Left cardiac atrium (tissue), 4 donors: Measurements from ENCODE around the gene GLP1R. TPM values are rescaled to one million over a fixed set of nuclear protein-coding genes. Genes with fewer than 3 reads are reported as not detected.
"Not testable (repeated sequence)": the region's sequence is repeated elsewhere in the genome, so short reads cannot be mapped to it uniquely, and the experiment has no call there.

Source experiments
- ATAC-seq, 2 donors: fragments of 200-7000 bp; cut with Tn5 transposase; one replicate each; pipeline ENCODE4 v1.9.1; 2020; ENCODE audit warnings: mild to moderate bottlenecking in 2 of 2, moderate library complexity in 2 of 2
- DNase-seq: peaks from one replicate; pipeline ENCODE4 v3.0.0-alpha.2; 2020
- intact Hi-C, 2 donors: fragments of 100-400 bp; cut with DNase I; formaldehyde crosslinking; loops; one replicate each; pipeline versions ENCODE4 v1.14.1 to v1.15.1; 2022 to 2023
- total RNA-seq, 2 donors: library from RNA; stranded (reverse); fragmentation: NEBNext Ultra II Directional; extraction: Animal tissue kit (Norgen Biotek cat#: 25700); gene quantifications; one replicate each; pipeline ENCODE4 v1.2.1, GENCODE V29; 2021
- donor health status: DM: no; HTN: yes; CAD: no.
- donor health status: DM: no; HTN: yes; CAD: no; lungs with severe emphysema.
- donor health status: DM: yes; HTN: yes; CAD: no.
- donor health status: Dilated cardiomyopathy.

GLP1R gene
- total RNA-seq, 2 donors from 2014 or later: 4.3 to 10.3 TPM

DNA sequence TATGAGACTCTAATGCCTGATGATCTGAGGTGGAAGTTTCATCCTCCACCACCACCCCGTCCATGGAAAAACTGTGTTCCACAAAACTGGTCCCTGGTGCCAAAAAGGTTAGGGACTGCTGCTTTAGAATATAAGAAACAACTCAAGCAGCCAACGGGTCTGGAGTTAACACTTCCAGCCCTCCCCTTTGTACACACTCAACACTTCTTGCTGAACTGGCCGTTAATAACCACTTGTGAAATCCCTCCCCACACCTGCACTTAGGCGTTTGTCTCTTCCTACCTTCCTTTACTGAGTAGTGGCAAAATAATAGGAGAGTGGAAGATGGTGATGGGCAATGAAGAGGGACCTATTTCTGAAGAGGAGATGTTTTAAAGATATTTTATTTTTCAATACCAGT, 55.9 kb downstream of the GLP1R start:
- no peak for ATAC-seq
- intact Hi-C loops: loop anchor here (5.0 to 10.0 kb wide), 2 partner anchors 107 to 130 kb away; no protein-coding TSS in a partner anchor
- DNase-seq: no peak

DNA sequence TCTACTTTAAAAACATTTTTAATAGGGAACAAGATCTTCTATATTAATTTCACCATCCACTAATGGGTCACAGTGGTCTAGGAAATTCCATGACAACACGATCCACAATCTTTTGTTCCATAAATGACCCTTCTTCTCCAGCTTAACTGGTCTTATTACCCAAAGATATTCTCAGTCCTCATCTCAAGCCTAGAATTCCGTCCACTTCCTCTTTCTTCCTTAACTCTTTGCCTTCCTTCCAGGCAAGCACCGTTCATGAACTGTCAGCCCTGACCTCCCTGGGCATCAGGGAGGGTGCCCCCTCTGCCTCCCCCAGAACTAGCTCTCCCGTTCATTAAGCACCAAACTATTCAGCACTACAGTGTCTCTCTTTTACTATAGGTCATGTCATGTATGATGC, 58.5 kb downstream of the GLP1R start:
- ATAC-seq: no peak
- intact Hi-C loops: loop anchor here in 1 of 2 donors (10.0 kb wide), 1 partner anchor 132 kb away; no protein-coding TSS in a partner anchor
- no peak for DNase-seq

DNA sequence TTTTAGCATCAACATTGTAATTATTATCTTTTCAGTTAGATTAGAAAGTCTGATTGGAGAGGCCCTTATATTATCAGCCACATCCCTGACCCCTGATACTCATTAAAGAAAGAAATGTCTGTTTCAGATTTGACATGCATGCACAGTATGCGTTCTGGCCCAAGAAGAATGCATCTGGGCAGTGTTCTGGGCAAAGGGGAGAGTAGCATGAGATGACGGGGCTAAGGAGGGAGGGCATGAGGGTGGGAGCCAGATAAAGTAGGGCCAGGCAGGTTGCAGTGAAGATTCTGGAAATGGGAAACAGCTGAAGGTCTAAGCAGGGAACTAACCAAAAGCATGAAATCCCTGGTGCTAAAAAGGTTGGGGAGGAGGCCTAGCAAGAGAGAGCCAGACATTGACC, 59.1 kb downstream of the GLP1R start:
- DNase-seq: no peak
- no peak for ATAC-seq
- intact Hi-C loops: loop anchor here in 1 of 2 donors (10.0 kb wide), 1 partner anchor 133 kb away; no protein-coding TSS in a partner anchor

DNA sequence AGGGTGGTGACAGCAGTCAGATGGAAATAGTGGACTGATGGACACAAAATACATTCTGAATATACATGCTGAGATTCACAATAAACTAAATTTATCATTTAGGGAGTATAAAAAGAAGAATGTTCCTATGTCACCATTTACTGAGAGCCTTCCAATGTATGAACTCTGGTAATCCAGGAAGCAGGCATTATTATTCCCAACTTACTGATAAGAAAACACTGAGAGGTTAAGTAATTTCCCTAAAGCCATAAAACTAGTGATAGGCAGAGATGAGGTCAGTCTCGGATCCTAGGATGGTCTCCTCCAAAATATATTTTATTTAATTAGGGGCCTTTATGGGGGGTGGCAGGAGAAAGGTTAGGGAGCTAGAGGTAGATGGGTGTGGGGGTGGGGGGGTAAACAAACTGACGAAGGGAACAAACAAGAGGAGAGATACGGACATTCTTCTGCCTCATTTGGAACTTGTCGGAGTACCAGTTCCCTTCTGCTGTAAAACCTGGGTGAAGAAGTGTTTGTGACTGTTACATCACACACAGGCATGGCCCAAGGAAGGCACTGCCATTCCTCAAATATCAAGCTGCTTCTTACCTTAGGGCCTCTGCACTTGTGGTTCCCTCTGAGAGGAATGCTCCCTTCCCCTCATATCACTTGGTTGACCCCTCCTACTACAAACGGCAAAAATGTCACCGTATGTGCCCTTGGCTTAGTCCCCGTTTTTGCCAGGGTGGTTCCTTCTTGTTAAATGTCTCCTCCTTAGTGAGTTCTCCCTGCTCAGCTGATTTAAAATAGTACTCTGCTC, 59.7 kb downstream of the GLP1R start:
- no peak for DNase-seq
- no peak for ATAC-seq
- intact Hi-C loops: loop anchor here in 1 of 2 donors (10.0 kb wide), 1 partner anchor 133 kb away; no protein-coding TSS in a partner anchor

DNA sequence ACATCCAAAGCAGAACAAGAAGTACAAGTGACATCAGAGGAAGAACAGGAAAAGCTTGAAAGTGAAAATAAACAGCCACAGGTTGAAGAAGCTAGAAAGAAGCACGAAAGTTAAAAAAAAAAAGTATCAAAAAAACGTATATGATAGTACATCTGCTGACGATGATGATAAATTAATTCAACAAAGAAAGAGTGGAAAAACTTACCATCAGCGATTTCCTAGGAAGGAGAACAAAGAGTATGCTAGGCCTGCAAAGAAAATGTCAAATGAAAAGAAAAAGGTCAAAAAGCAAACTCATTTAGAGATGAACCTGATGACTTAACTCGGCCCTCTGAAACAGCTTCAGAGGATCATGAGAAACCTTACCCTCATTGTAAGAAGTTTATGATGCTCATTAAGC, 62.7 kb downstream of the GLP1R start:
- no peak for ATAC-seq
- DNase-seq: no peak
- intact Hi-C loops: no loop called here

DNA sequence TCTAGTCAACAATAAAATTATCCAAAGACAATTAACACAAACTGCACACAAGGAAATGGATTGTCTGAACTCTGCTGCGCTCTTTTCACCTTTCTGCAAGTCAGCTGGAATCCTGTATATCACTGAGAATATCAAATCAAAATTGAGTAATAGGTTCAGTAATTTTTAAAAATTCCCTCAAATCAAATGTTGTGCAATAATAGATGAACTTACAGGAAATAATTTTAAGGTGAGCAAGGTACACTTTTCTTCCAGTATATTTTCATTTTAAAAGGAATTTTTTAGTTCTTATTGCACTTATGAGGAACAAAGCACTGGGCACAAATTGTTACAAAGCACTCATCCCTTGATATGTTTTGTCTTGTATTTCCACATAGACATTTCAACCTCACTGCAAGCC, 65.2 kb downstream of the GLP1R start:
- intact Hi-C loops: no loop called here
- DNase-seq: no peak
- ATAC-seq: no peak

DNA sequence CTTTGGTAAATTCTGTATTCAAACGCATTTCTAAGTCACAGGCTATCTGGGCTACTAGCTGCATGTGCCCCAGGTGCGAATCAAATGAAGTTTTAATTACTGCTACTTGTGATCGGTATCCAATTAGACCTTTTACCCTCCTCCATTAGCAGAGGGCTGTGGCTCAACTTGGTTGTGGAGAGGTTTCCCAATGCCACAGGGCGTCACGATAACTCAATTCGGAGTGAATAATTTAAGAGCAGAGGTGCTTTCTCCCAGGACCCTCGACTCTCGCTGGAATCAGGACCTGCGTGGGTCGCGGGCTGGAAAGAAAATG, 65.8 kb downstream of the GLP1R start:
- peak in 1 of 2 donors; percentile 18 for ATAC-seq
- no peak for DNase-seq
- intact Hi-C loops: no loop called here

DNA sequence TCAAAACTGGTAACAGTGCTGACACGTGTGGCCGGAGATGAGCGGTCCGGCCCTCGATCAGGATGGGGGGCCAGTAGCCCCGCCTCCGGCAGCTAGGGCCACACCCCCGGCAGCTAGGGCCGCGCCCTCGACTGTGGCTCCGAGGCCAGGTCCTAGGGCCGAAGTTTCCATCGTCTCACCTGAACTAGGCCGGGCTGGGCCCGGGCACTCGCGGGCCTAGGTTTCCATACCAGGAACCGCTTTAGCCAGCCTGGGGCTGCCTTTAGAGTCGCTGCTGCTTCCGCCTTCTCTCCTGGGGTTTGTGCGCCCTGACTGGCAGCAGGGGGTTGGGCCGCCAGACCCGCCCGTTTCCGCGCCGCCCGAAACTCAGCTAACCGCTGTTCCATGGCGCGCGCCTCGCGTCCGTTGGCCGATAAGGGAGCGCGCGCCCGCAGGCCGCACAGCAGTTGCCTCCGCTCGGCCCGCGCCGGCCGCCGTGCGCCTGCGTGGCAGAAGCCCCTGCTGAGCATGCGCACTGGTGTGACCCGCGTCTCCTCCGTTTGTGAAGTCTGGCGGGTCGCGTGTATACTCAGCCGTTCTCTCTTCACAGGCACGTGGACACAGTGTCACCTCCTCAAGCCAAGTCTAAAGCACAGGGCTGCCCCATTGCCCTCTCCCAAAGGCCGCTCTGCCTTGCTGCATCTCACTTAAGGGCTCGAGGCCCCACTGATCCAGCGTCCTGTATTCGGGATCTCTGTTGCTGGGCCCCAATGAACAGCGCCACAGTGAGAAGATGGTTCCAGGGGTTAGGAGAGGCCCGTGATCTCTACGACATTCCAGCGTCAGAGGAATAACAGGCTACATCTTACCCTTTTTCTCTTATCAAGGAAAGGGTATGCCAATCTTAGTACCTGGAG, 66.4 kb downstream of the GLP1R start, which contains the start of gene SAYSD1:
TSS of gene SAYSD1 (minus strand) at position 483 of the 896 bp plus-strand sequence. CDS start at position 386, 97 bp downstream.
- ATAC-seq (peak; percentile 99), DNase-seq (peak; percentile 96)
- intact Hi-C loops: no loop called here

DNA sequence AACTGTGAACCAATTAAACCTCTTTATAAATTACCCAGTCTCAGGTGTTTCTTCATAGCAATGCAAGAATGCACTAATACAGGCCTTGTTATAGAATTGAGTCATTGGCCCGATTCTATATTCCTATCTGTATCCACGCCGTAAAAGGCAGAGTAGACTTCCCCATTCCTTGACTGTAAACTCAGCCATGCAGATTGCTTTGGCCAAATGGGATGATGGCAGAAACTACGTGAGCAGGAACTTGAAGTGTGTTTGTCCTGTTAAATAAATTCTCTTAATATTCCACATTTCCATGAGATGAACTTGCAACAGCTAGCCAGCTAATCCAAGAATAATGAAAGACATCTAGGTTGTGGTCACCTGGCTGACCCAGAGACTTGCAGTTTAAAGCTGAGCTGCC, 70.3 kb downstream of the GLP1R start:
- intact Hi-C loops: no loop called here
- DNase-seq: no peak

DNA sequence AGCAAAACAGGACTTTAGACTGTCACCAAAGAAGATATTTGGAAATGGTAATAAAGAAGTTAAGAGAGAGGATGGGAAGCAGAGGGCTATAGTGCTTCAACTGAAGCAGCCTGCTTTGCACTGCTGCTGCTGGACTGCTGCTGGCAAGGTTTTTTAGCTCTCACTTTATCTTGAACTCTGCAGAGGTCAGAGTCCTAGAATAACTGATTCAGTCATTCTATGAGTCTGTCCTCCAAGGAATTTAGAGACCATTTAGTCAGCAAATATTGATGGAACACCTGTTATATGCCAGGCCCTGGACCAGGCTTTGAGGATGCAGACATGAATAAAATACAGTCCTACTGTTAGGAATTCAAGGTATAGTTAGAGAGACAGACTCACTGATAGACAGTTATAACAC, 75.5 kb downstream of the GLP1R start:
- peak in 1 of 2 donors; percentile 31 for ATAC-seq
- intact Hi-C loops: no loop called here

More for the DNA sequence above, 70.3 kb downstream of the GLP1R start:
- no peak for ATAC-seq

DNA sequence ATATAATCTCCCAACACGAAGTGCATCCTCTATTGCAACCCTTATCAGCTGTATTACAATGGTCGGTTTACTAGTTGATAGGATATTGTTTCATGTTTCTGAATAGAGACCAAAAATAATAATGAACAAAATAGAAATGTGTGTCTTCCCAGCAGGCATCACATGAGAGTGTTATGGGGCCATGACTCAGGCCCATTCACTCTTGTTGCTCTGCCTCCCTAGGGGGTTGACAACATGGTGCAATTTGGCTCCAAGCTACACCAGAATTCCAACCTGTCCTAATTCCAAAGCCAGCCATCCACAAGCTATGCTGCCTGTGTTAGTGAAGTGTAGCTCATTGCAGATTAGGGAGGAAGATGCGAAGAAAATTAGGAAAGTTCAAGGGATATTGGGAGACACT, 79.5 kb downstream of the GLP1R start:
- intact Hi-C loops: no loop called here
- no peak for ATAC-seq
- no peak for DNase-seq

More for the DNA sequence above, 75.5 kb downstream of the GLP1R start:
- no peak for DNase-seq

DNA sequence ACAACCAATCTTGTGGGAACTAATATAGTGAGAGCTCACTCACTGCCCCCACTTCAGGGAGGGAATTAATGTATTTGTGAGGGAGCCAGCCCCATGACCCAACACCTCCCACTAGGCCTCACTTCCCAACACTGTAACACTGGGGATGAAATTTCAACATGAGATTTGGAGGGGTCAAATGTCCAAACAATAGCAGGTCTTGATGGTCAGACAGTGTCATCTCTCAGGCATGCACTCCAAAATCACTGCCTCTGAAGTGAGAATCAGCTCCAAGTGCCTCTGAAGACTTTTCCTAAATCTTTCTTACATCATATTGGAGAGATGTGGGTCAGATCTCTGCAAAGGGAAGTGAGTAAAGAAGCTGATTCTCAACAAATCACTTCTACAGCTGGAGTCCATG, 80.3 kb downstream of the GLP1R start:
- intact Hi-C loops: no loop called here
- ATAC-seq: no peak
- no peak for DNase-seq

DNA sequence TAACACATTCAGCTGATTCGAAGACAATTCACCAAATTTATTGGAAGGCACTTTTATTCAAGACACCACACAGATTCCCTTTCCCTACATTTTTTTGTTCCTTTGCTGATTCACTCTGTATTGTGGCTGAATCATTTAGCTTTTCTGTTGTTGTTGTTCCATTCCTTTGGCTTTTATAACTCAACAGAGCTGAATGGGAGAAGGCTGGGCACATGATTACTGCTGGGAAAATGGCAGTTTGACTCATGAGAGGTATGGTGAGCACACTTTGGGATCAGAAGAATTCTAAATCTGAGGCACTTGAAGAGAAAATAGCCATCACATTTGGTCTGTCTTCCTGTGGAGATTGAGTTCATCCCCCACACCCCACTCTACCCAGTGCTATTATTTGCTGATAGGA, 82.1 kb downstream of the GLP1R start:
- intact Hi-C loops: no loop called here
- DNase-seq (no peak), ATAC-seq (no peak)

DNA sequence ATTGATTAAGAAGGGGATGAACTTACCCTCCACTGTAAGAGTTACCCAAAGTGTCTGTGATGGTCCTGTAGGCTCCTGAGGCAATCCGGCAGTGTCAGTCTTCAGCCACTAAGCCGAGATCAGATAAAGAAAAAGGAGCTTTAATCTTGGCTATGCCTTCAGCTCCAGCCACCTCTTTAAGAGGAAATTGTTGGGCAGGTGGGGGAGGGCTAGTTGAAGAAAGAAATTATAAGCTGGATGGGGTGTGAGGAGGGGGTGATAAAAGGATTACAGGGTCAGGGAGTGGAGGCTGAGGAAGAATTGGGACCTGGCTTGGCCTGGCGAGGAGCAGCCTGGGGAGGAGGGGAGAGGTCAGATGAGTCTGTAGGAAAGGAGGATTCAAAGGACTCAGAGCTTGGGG, 86.2 kb downstream of the GLP1R start:
- DNase-seq, intact Hi-C loops, ATAC-seq: not testable (repeated sequence)

DNA sequence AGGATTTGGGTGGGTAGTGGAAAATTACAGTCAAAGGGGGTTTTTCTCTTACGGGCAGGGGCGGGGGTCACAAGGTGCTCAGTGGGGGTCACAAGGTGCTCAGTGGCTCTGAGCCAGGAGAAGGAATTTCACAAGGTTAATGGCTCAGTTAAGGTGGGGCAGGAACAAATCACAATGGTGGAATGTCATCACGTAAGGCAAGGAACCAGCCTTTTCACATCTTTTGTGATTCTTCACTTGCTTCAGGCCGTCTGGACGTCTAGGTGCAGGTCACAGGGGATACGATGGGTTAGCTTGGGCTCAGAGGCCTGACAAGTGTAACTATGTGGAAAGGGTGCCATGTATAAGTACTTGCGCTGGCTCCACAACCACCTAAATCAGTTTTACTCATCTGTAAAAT, 87.6 kb downstream of the GLP1R start:
- ATAC-seq, intact Hi-C loops, DNase-seq: not testable (repeated sequence)

DNA sequence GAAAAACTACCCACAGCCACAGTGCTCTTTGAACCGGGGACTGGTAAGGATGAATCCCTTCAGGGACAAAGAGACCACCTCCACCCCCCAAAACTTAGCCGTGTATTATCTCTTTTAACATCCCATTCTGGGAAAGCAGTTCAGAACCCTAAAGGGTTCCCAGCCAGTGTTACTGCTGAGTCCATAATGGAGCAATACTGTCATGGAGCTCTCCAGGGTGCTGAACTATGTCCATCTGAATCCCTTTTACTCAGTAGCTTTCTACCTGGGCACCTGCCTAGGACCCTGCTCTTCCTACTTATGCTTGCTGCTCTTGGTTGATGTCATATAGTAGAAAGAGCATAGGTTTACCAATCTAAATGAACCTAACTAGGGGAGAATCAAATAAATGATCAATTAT, 88.7 kb downstream of the GLP1R start:
- DNase-seq (no peak), ATAC-seq (no peak)
- intact Hi-C loops: no loop called here
